ENCODE data around the gene CBX4.

CBX4 gene

GRCh38 chr17:79799538-79800324 lies 39.5 kb downstream of the CBX4 start:
- DNase-seq (ENCODE audit: low spot score): no peak

GRCh38 chr17:79799174-79799537 lies 40.1 kb downstream of the CBX4 start:
- DNase-seq (ENCODE audit: low spot score): no peak

GRCh38 chr17:79798299-79799173 lies 40.7 kb downstream of the CBX4 start:
- DNase-seq (ENCODE audit: low spot score): no peak

GRCh38 chr17:79797492-79798298 lies 41.5 kb downstream of the CBX4 start:
- peak; percentile 51 for DNase-seq (ENCODE audit: low spot score)

- peak; percentile 100 for DNase-seq (ENCODE audit: low spot score)
Observed at GRCh38 chr17:79796763-79797491, 42.3 kb downstream of the CBX4 start, which contains the start of gene CBX8. Gene CBX8, minus strand, starts transcription at chr17:79797077. Its CDS starts 79 bp downstream, at chr17:79796998.

GRCh38 chr17:79796444-79796762 lies 42.8 kb downstream of the CBX4 start:
- no peak for DNase-seq (ENCODE audit: low spot score)

GRCh38 chr17:79795795-79796443 lies 43.3 kb downstream of the CBX4 start:
- no peak for DNase-seq (ENCODE audit: low spot score)

GRCh38 chr17:79794659-79795511 lies 44.4 kb downstream of the CBX4 start:
- no peak for DNase-seq (ENCODE audit: low spot score)

- peak; percentile 93 for DNase-seq (ENCODE audit: low spot score)
Observed at GRCh38 chr17:79793924-79794304, 45.3 kb downstream of the CBX4 start.

GRCh38 chr17:79792984-79793923 lies 46.0 kb downstream of the CBX4 start:
- DNase-seq (ENCODE audit: low spot score): peak; percentile 91

- no peak for DNase-seq (ENCODE audit: low spot score)
Observed at GRCh38 chr17:79792341-79792871, 46.8 kb downstream of the CBX4 start.

- no peak for DNase-seq (ENCODE audit: low spot score)
Observed at GRCh38 chr17:79791735-79792161, 47.5 kb downstream of the CBX4 start.

GRCh38 chr17:79790805-79791734 lies 48.2 kb downstream of the CBX4 start:
- no peak for DNase-seq (ENCODE audit: low spot score)

GRCh38 chr17:79789943-79790804 lies 49.1 kb downstream of the CBX4 start:
- DNase-seq (ENCODE audit: low spot score): peak; percentile 87

GRCh38 chr17:79788989-79789942 lies 50.0 kb downstream of the CBX4 start:
- no peak for DNase-seq (ENCODE audit: low spot score)
